Inflammatory macrophage treated with lipopolysaccharide for 4 hours (primary cell): Measurements from ENCODE around the gene ASB7.
A peak's percentile ranks its signal among the peaks of the same experiment; 100 is the strongest.

Source experiments
- DNase-seq: peaks from one replicate; pipeline ENCODE4 v3.0.0-alpha.2; 2020

ASB7 gene

GRCh38 chr15:100598655-100599054 lies 3.7 kb upstream of the ASB7 start:
- no peak for DNase-seq

GRCh38 chr15:100601163-100601562 lies 1.2 kb upstream of the ASB7 start:
- peak; percentile 57 for DNase-seq

- no peak for DNase-seq
Measured at GRCh38 chr15:100601617-100602063, 749 bp upstream of the ASB7 start.

GRCh38 chr15:100602823-100603393 lies 519 bp downstream of the ASB7 start:
- peak; percentile 43 for DNase-seq

- peak; percentile 38 for DNase-seq
Measured at GRCh38 chr15:100612539-100612938, 10.2 kb downstream of the ASB7 start.

- DNase-seq, result no peak
Measured at GRCh38 chr15:100613208-100613607, 10.8 kb downstream of the ASB7 start.

GRCh38 chr15:100614336-100614735 lies 11.9 kb downstream of the ASB7 start:
- no peak for DNase-seq

GRCh38 chr15:100614918-100615317 lies 12.5 kb downstream of the ASB7 start:
- no peak for DNase-seq

GRCh38 chr15:100615801-100616200 lies 13.4 kb downstream of the ASB7 start:
- DNase-seq, result no peak

- no peak for DNase-seq
Measured at GRCh38 chr15:100616700-100617099, 14.3 kb downstream of the ASB7 start.

GRCh38 chr15:100623301-100623700 lies 20.9 kb downstream of the ASB7 start:
- peak; percentile 70 for DNase-seq

- DNase-seq, result peak; percentile 68
Measured at GRCh38 chr15:100627789-100628395, 25.5 kb downstream of the ASB7 start.

- no peak for DNase-seq
Measured at GRCh38 chr15:100628746-100629145, 26.4 kb downstream of the ASB7 start.

- no peak for DNase-seq
Measured at GRCh38 chr15:100631831-100632230, 29.4 kb downstream of the ASB7 start.

GRCh38 chr15:100633763-100634075 lies 31.3 kb downstream of the ASB7 start:
- DNase-seq, result no peak

- no peak for DNase-seq
Measured at GRCh38 chr15:100635406-100636071, 33.1 kb downstream of the ASB7 start.

- no peak for DNase-seq
Measured at GRCh38 chr15:100638177-100638730, 35.9 kb downstream of the ASB7 start.

- DNase-seq, result peak; percentile 86
Measured at GRCh38 chr15:100642213-100642949, 40.0 kb downstream of the ASB7 start.

GRCh38 chr15:100642950-100643338 lies 40.6 kb downstream of the ASB7 start:
- peak; percentile 27 for DNase-seq

GRCh38 chr15:100645671-100646070 lies 43.3 kb downstream of the ASB7 start:
- peak; percentile 81 for DNase-seq

GRCh38 chr15:100648951-100649350 lies 46.6 kb downstream of the ASB7 start:
- no peak for DNase-seq

- DNase-seq, result no peak
Measured at GRCh38 chr15:100650685-100651084, 48.3 kb downstream of the ASB7 start.

- DNase-seq, result no peak
Measured at GRCh38 chr15:100651253-100651652, 48.9 kb downstream of the ASB7 start.

GRCh38 chr15:100652116-100652515 lies 49.7 kb downstream of the ASB7 start:
- no peak for DNase-seq
